Measurements from ENCODE around the gene AATK.

- TF ChIP-seq POLR2A (IDR thresholded peaks at IDR 0.05), result no peak
- TF ChIP-seq, protein P1, sequence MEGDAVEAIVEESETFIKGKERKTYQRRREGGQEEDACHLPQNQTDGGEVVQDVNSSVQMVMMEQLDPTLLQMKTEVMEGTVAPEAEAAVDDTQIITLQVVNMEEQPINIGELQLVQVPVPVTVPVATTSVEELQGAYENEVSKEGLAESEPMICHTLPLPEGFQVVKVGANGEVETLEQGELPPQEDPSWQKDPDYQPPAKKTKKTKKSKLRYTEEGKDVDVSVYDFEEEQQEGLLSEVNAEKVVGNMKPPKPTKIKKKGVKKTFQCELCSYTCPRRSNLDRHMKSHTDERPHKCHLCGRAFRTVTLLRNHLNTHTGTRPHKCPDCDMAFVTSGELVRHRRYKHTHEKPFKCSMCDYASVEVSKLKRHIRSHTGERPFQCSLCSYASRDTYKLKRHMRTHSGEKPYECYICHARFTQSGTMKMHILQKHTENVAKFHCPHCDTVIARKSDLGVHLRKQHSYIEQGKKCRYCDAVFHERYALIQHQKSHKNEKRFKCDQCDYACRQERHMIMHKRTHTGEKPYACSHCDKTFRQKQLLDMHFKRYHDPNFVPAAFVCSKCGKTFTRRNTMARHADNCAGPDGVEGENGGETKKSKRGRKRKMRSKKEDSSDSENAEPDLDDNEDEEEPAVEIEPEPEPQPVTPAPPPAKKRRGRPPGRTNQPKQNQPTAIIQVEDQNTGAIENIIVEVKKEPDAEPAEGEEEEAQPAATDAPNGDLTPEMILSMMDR (IDR thresholded peaks at IDR 0.05 in 8 of 11, conservative IDR thresholded peaks at IDR 0.05 in 3 of 11), result no peak
Observed at GRCh38 chr17:81102352-81102751, 63.7 kb downstream of the AATK start.
